ENCODE results near the gene ST6GAL1. TPM values are rescaled to one million over a fixed set of nuclear protein-coding genes. Genes with fewer than 3 reads are reported as not detected.
"Not testable (repeated sequence)": the region's sequence is repeated elsewhere in the genome, so short reads cannot be mapped to it uniquely, and the experiment has no call there.

The ST6GAL1 gene
- total RNA-seq, 1 donor from 2014 or later = 15.8 TPM

DNA sequence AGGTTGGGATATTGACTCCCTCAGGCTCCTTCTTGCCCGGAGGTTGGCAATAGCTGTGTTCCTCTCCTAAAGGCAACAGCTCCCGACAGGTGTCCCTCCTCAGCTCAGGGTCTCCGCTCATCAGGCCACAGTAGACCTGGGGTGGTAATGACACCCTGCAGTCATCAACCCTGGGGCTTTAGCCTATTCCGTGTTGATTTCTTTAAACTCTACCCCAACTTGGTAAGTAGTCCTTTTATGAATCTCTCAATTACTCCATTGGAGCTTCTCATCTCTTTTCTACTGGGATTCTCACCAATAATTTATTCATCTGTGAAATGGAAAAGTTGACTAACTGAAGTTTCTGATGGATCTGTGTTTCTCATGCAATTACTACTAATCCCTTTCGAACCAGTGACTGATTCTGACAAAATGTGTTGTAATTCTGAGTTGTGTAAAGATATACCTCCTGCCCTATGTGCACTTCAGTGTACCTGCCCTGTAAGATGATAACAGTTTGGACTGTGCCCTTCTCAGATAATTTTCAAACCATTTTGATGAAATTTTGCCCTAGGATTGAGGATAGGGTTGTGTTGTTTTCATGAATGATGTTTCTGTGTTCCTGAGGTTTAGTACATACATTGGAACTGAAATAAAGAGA lies 119.3 kb downstream of the ST6GAL1 start:
- no peak for FAIRE-seq

DNA sequence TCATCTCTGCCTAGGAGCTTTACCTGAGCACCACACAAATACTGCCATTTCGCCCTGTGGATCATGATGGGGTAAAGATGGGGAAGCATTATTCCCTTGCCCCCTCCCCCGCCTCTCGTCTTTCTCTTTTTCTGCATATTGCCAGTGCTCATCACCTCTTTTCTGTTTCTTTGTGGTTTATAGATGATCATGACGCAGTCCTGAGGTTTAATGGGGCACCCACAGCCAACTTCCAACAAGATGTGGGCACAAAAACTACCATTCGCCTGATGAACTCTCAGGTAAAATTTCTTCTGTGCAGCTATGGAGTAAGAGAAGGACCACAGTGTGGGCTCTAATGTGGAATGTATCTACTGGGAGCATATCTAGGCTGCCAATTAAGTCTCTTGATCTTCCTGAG lies 120.7 kb downstream of the ST6GAL1 start:
- Histone ChIP-seq H3K4me2 (ENCODE audit: low read length) (no peak overlapping the region), H3K27me3 (ENCODE audit: insufficient read depth, low read length) (no peaks in the 10 kb centered on the region), H3K9ac (ENCODE audit: low read length) (no peak overlapping the region), H4K20me1 (ENCODE audit: insufficient read depth, low read length) (no peaks in the 10 kb centered on the region), H3K4me1 (ENCODE audit: insufficient read depth, low read length) (no peaks in the 10 kb centered on the region), H3K9me3 (ENCODE audit: insufficient read depth, low read depth, low read length) (no peaks in the 10 kb centered on the region), H3K36me3 (ENCODE audit: insufficient read depth, low read length) (no peaks in the 10 kb centered on the region), H3K79me2 (ENCODE audit: insufficient read depth, low read length) (no peaks in the 10 kb centered on the region), H3K4me3 (ENCODE audit: insufficient read depth, low read depth, low read length) (no peak overlapping the region), H3K27ac (ENCODE audit: low read depth, low read length) (no peak overlapping the region), H2AFZ (ENCODE audit: low read depth, low read length) (no peak overlapping the region)
- peaks cover 27% of the 10 kb centered on the region for H3K36me3 Mint-ChIP-seq (ENCODE audit: low read depth, unreplicated experiment)
- H3K27ac Mint-ChIP-seq (ENCODE audit: unreplicated experiment) = no peak overlapping the region
- no peak overlapping the region for H3K4me3 Mint-ChIP-seq (ENCODE audit: unreplicated experiment)
- H3K9me3 Mint-ChIP-seq (ENCODE audit: unreplicated experiment) = peaks cover 12% of the 10 kb centered on the region
- FAIRE-seq (no peak), DNase-seq (ENCODE audit: low read depth) (no peak)
- TF ChIP-seq, protein P1, sequence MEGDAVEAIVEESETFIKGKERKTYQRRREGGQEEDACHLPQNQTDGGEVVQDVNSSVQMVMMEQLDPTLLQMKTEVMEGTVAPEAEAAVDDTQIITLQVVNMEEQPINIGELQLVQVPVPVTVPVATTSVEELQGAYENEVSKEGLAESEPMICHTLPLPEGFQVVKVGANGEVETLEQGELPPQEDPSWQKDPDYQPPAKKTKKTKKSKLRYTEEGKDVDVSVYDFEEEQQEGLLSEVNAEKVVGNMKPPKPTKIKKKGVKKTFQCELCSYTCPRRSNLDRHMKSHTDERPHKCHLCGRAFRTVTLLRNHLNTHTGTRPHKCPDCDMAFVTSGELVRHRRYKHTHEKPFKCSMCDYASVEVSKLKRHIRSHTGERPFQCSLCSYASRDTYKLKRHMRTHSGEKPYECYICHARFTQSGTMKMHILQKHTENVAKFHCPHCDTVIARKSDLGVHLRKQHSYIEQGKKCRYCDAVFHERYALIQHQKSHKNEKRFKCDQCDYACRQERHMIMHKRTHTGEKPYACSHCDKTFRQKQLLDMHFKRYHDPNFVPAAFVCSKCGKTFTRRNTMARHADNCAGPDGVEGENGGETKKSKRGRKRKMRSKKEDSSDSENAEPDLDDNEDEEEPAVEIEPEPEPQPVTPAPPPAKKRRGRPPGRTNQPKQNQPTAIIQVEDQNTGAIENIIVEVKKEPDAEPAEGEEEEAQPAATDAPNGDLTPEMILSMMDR (IDR thresholded peaks at IDR 0.05; ENCODE audit: insufficient read depth, low read depth, low read length) = no peak
- TF ChIP-seq EZH2 (IDR thresholded peaks at IDR 0.05; ENCODE audit: insufficient read depth, low read length) = no peak
- H3K4me1 Mint-ChIP-seq (ENCODE audit: low read depth, unreplicated experiment) = no peaks in the 10 kb centered on the region
- no peaks in the 10 kb centered on the region for H3K27me3 Mint-ChIP-seq (ENCODE audit: low read depth, unreplicated experiment)

More for the DNA sequence above, 119.3 kb downstream of the ST6GAL1 start:
- TF ChIP-seq, protein P1 (IDR thresholded peaks at IDR 0.05; ENCODE audit: insufficient read depth, low read depth, low read length) = no peak
- TF ChIP-seq EZH2 (IDR thresholded peaks at IDR 0.05; ENCODE audit: insufficient read depth, low read length) = no peak
- no peak overlapping the region for H3K27ac ChIP-seq (ENCODE audit: low read depth, low read length)
- H3K4me3 ChIP-seq (ENCODE audit: insufficient read depth, low read depth, low read length) = no peak overlapping the region
- no peak overlapping the region for H3K9ac ChIP-seq (ENCODE audit: low read length)
- DNase-seq (ENCODE audit: low read depth) = no peak
- H2AFZ ChIP-seq (ENCODE audit: low read depth, low read length) = no peak overlapping the region
- no peaks in the 10 kb centered on the region for H3K9me3 ChIP-seq (ENCODE audit: insufficient read depth, low read depth, low read length)
- H3K27ac Mint-ChIP-seq (ENCODE audit: unreplicated experiment) = no peak overlapping the region
- H3K9me3 Mint-ChIP-seq (ENCODE audit: unreplicated experiment) = peaks cover 6% of the 10 kb centered on the region
- H3K79me2 ChIP-seq (ENCODE audit: insufficient read depth, low read length) = no peaks in the 10 kb centered on the region
- no peaks in the 10 kb centered on the region for H3K4me1 ChIP-seq (ENCODE audit: insufficient read depth, low read length)
- H3K36me3 ChIP-seq (ENCODE audit: insufficient read depth, low read length) = no peaks in the 10 kb centered on the region
- no peaks in the 10 kb centered on the region for H3K27me3 Mint-ChIP-seq (ENCODE audit: low read depth, unreplicated experiment)
- H3K4me1 Mint-ChIP-seq (ENCODE audit: low read depth, unreplicated experiment) = no peaks in the 10 kb centered on the region
- H3K27me3 ChIP-seq (ENCODE audit: insufficient read depth, low read length) = no peaks in the 10 kb centered on the region
- no peak overlapping the region for H3K4me3 Mint-ChIP-seq (ENCODE audit: unreplicated experiment)
- H3K4me2 ChIP-seq (ENCODE audit: low read length) = no peak overlapping the region
- no peaks in the 10 kb centered on the region for H4K20me1 ChIP-seq (ENCODE audit: insufficient read depth, low read length)
- peaks cover 15% of the 10 kb centered on the region for H3K36me3 Mint-ChIP-seq (ENCODE audit: low read depth, unreplicated experiment)

DNA sequence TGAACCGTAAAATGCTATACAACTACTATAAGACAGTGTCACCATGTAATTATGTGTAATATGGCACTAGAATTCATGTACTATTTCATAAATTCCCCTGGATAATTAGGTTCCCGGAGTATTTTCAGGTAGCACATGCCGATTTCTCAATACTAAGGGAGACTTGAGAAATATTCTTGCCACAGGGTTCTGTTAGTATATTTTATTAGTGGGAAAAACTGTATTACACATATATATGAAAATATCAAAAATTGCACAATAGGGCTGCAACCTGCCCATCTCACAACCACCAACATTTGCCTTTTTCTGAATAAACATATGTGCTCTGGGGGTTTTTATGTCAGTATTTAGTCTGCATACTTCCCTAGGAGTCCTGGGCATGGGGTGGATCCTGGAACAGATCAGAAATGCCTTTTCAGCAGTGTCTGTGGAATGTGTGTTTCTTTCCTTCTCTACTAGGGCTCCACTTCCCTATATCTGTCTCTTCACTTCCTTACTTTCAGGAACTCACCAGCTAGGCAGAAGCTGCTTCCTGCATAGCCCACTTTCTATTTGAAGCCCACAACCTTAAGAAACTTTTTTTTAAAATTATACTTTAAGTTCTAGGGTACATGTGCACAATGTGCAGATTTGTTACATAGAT lies 121.5 kb downstream of the ST6GAL1 start:
- Mint-ChIP-seq H3K27ac (ENCODE audit: unreplicated experiment) (no peak overlapping the region), H3K36me3 (ENCODE audit: low read depth, unreplicated experiment) (peaks cover 33% of the 10 kb centered on the region), H3K4me3 (ENCODE audit: unreplicated experiment) (no peak overlapping the region), H3K9me3 (ENCODE audit: unreplicated experiment) (peaks cover 15% of the 10 kb centered on the region), H3K27me3 (ENCODE audit: low read depth, unreplicated experiment) (no peaks in the 10 kb centered on the region), H3K4me1 (ENCODE audit: low read depth, unreplicated experiment) (no peaks in the 10 kb centered on the region)
- no peak for TF ChIP-seq EZH2 (IDR thresholded peaks at IDR 0.05; ENCODE audit: insufficient read depth, low read length)
- TF ChIP-seq, protein P1 (IDR thresholded peaks at IDR 0.05; ENCODE audit: insufficient read depth, low read depth, low read length) = no peak
- no peak overlapping the region for H2AFZ ChIP-seq (ENCODE audit: low read depth, low read length)
- H3K4me2 ChIP-seq (ENCODE audit: low read length) = no peak overlapping the region
- H3K9ac ChIP-seq (ENCODE audit: low read length) = no peak overlapping the region
- no peak overlapping the region for H3K4me3 ChIP-seq (ENCODE audit: insufficient read depth, low read depth, low read length)
- no peaks in the 10 kb centered on the region for H3K36me3 ChIP-seq (ENCODE audit: insufficient read depth, low read length)
- DNase-seq (ENCODE audit: low read depth) = no peak
- no peaks in the 10 kb centered on the region for H3K79me2 ChIP-seq (ENCODE audit: insufficient read depth, low read length)
- no peak overlapping the region for H3K27ac ChIP-seq (ENCODE audit: low read depth, low read length)
- no peak for FAIRE-seq
- H3K27me3 ChIP-seq (ENCODE audit: insufficient read depth, low read length) = no peaks in the 10 kb centered on the region
- no peaks in the 10 kb centered on the region for H3K4me1 ChIP-seq (ENCODE audit: insufficient read depth, low read length)
- no peaks in the 10 kb centered on the region for H3K9me3 ChIP-seq (ENCODE audit: insufficient read depth, low read depth, low read length)
- no peaks in the 10 kb centered on the region for H4K20me1 ChIP-seq (ENCODE audit: insufficient read depth, low read length)

DNA sequence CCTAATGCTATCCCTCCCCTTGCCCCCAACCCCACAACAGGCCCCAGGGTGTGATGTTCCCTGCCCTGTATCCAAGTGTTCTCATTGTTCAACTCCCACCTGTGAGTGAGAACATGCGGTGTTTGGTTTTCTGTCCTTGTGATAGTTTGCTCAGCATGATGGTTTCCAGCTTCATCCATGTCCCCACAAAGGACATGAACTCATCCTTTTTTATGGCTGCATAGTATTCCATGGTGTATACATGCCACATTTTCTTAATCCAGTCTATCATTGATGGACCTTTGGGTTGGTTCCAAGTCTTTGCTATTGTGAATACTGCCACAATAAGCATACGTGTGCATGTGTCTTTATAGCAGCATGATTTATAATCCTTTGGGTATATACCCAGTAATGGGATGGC lies 122.1 kb downstream of the ST6GAL1 start:
- not testable (repeated sequence) for FAIRE-seq; H3K27me3 Mint-ChIP-seq (ENCODE audit: low read depth, unreplicated experiment); H2AFZ ChIP-seq (ENCODE audit: low read depth, low read length); H3K4me3 Mint-ChIP-seq (ENCODE audit: unreplicated experiment); H3K79me2 ChIP-seq (ENCODE audit: insufficient read depth, low read length); H3K27me3 ChIP-seq (ENCODE audit: insufficient read depth, low read length); H3K27ac Mint-ChIP-seq (ENCODE audit: unreplicated experiment); H3K9me3 ChIP-seq (ENCODE audit: insufficient read depth, low read depth, low read length); H3K4me1 Mint-ChIP-seq (ENCODE audit: low read depth, unreplicated experiment); H3K36me3 ChIP-seq (ENCODE audit: insufficient read depth, low read length); H3K27ac ChIP-seq (ENCODE audit: low read depth, low read length); H4K20me1 ChIP-seq (ENCODE audit: insufficient read depth, low read length); H3K4me1 ChIP-seq (ENCODE audit: insufficient read depth, low read length); H3K9ac ChIP-seq (ENCODE audit: low read length); H3K4me3 ChIP-seq (ENCODE audit: insufficient read depth, low read depth, low read length); H3K4me2 ChIP-seq (ENCODE audit: low read length); DNase-seq (ENCODE audit: low read depth)
- peaks cover 17% of the 10 kb centered on the region for H3K9me3 Mint-ChIP-seq (ENCODE audit: unreplicated experiment)
- peaks cover 35% of the 10 kb centered on the region for H3K36me3 Mint-ChIP-seq (ENCODE audit: low read depth, unreplicated experiment)

Measured in astrocyte (in vitro differentiated cells and primary cell).